Measurements from ENCODE around the gene HOXC6. TPM values are rescaled to one million over a fixed set of nuclear protein-coding genes. Genes with fewer than 3 reads are reported as not detected.
"Not testable (repeated sequence)": the region's sequence is repeated elsewhere in the genome, so short reads cannot be mapped to it uniquely, and the experiment has no call there.

Gene HOXC6
- total and polyA plus RNA-seq, 2 experiments from 2014 or later = not detected

DNA sequence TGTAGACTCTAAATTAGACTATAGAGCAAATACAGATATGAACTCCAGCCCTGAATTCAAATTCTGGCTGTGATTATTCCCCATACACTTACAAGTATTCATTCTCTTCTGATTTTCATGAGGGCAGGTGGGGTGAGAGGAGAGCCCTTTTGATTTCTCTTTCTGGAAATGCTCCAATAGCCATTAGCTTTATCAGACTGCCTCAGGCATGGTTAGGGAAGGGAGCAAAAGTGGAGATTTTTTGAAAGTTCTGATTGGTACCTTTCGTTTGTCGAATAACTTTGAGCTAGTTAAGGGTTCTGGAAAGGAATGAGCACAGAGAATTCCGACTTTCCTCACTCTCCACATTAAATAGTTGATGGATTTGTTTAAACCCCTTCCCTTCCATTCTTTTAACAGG, 12.4 kb downstream of the HOXC6 start:
- H3K27ac ChIP-seq = no peak overlapping the region
- TF ChIP-seq, protein P1, sequence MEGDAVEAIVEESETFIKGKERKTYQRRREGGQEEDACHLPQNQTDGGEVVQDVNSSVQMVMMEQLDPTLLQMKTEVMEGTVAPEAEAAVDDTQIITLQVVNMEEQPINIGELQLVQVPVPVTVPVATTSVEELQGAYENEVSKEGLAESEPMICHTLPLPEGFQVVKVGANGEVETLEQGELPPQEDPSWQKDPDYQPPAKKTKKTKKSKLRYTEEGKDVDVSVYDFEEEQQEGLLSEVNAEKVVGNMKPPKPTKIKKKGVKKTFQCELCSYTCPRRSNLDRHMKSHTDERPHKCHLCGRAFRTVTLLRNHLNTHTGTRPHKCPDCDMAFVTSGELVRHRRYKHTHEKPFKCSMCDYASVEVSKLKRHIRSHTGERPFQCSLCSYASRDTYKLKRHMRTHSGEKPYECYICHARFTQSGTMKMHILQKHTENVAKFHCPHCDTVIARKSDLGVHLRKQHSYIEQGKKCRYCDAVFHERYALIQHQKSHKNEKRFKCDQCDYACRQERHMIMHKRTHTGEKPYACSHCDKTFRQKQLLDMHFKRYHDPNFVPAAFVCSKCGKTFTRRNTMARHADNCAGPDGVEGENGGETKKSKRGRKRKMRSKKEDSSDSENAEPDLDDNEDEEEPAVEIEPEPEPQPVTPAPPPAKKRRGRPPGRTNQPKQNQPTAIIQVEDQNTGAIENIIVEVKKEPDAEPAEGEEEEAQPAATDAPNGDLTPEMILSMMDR (IDR thresholded peaks at IDR 0.05; ENCODE audit: low read depth, low read length) = no peak
- H3K9me3 ChIP-seq (ENCODE audit: low read depth) = no peaks in the 10 kb centered on the region
- no peak for DNase-seq (ENCODE audit: low read depth in 1 of 2, low spot score in 1 of 2)
- no peak overlapping the region for H3K4me3 ChIP-seq
- peaks cover 100% of the 10 kb centered on the region for H3K27me3 ChIP-seq
- no peaks in the 10 kb centered on the region for H3K36me3 ChIP-seq
- no peaks in the 10 kb centered on the region for H3K4me1 ChIP-seq (ENCODE audit: low read depth)

DNA sequence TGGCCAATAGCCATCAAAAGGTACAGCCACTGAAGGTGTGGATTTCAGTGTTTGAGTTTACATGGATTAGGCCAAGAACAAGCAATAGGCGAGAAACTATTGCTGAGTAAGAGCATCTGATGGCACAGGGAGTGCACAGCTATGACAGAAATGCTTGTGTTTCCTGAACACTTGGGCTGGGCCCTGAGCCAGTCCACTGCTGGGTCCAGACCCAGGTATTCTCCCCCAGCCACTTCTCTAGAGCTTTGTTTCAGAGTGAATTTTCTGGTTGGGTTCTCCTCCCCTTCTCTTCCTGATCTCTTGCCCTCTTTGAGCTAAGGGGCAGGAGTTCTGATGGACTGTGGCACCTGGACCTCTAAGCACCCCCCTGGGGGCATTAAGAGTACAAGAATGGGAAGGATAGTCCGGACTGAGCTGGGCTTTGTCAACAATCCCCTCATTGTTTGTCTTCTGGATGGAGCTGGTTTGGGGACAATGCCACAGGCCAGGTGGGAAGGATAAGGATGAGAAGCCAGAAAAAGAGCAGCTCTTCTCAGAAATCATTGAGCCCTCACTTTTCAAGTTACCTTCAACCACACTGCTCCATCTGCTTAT, 13.0 kb downstream of the HOXC6 start:
- Histone ChIP-seq H3K27me3 (peaks cover 100% of the 10 kb centered on the region), H3K4me1 (ENCODE audit: low read depth) (no peaks in the 10 kb centered on the region)

DNA sequence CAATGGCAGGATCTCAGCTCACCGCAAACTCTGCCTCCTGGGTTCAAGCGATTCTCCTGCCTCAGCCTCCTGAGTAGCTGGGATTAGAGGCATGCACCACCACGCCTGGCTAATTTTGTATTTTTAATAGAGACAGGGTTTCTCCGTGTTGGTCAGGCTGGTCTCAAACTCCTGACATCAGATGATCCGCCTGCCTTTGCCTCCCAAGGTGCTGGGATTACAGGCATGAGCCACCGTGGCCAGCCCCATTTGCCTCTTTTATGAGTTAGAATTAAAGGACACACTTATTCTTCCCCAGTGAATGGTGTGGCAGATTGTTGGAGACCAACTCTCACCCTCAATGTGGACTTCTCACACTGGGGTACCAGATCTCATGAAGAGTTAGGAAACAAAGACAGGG, 13.8 kb downstream of the HOXC6 start:
- not testable (repeated sequence) for H3K4me3 ChIP-seq; H3K36me3 ChIP-seq; H3K27ac ChIP-seq; DNase-seq (ENCODE audit: low read depth in 1 of 2, low spot score in 1 of 2); H3K4me1 ChIP-seq (ENCODE audit: low read depth); H3K9me3 ChIP-seq (ENCODE audit: low read depth)
- peaks cover 100% of the 10 kb centered on the region for H3K27me3 ChIP-seq

More for the DNA sequence above, 13.0 kb downstream of the HOXC6 start:
- no peaks in the 10 kb centered on the region for H3K9me3 ChIP-seq (ENCODE audit: low read depth)
- TF ChIP-seq, protein P1 (IDR thresholded peaks at IDR 0.05; ENCODE audit: low read depth, low read length) = no peak
- no peaks in the 10 kb centered on the region for H3K36me3 ChIP-seq
- H3K4me3 ChIP-seq = no peak overlapping the region
- DNase-seq (ENCODE audit: low read depth in 1 of 2, low spot score in 1 of 2) = no peak
- H3K27ac ChIP-seq = no peak overlapping the region

DNA sequence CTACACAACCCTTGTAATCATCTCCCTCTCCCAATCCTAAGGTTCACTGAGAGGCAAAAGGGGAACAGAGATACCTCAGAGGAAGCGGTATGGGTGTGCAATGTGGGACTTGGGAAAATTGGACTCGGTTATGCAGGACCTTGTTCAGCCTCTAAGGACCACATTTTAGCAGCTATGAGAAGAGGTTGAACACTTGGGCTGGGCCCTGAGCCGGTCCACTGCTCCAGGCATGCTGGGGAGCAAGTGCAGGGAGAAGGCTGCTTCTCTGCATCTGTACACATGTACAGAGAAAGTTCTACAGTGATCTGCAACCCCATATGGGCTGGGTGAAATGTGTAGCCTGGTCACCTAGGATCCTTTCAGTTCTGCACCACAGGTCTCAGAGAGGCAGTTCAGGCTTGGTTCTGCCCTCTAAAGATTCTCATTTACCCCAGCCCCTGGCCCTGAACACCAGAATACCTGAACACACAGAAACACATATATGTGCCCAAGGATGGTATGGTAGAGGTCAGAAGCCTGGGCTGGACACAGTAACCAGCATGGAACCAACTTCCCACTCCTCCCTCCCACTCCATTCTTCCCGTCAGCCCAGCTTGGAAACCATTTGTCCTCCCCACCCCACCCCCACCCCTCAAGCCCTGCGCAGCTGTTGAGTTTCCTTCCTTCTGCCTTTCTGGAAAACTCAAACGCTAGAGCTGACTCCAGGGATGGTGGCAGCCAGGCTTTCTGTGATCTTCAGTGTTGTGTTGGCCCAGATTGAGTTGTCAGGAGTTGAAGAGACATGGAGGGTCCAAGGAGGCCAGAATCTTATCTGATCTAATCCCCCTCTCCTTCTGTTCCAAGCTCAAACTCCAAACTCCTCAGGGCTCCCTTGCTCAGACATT, 15.0 kb downstream of the HOXC6 start:
- Histone ChIP-seq H3K27me3 (peaks cover 100% of the 10 kb centered on the region), H3K27ac (no peak overlapping the region), H3K9me3 (ENCODE audit: low read depth) (no peaks in the 10 kb centered on the region), H3K4me3 (no peak overlapping the region), H3K36me3 (no peaks in the 10 kb centered on the region), H3K4me1 (ENCODE audit: low read depth) (no peaks in the 10 kb centered on the region)
- TF ChIP-seq, protein P1 (IDR thresholded peaks at IDR 0.05; ENCODE audit: low read depth, low read length) = no peak
- DNase-seq (ENCODE audit: low read depth in 1 of 2, low spot score in 1 of 2) = no peak

DNA sequence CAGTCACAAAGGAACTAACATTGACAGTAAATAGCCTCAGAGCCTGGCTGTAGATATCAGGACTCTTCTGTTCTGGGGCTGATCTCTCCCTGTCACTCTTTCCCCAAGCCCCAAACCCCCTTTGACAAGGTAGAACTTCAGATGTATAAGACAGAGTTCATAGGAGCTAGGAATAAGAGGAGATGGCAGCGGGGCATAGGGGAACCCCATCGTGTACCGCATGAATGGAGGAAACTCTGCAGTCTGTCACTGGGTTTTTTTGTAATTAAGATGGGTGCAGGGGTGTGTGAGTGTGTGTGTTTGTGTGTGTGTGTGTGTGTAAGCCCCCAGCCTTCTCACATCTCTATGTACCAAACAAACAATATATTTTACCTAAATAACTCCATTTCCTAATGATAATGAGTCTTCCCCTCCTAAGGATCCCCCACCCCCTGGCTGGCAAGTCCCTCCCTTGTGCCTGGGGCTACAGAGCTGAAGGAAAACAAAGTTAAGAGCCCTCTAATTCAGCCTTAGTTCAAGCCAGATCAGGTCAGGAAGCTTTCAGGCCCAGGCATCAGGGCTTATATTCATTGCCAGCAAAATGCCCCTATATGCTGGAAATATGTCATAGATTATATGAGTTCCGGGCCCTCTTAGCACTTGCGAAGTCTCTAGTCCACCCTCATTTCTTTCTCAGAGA, 16.3 kb downstream of the HOXC6 start:
- Histone ChIP-seq H3K36me3 (no peaks in the 10 kb centered on the region), H3K4me3 (no peak overlapping the region), H3K4me1 (ENCODE audit: low read depth) (no peaks in the 10 kb centered on the region), H3K27ac (no peak overlapping the region), H3K27me3 (peaks cover 100% of the 10 kb centered on the region), H3K9me3 (ENCODE audit: low read depth) (no peaks in the 10 kb centered on the region)
- TF ChIP-seq, protein P1 (IDR thresholded peaks at IDR 0.05; ENCODE audit: low read depth, low read length) = no peak
- DNase-seq (ENCODE audit: low read depth in 1 of 2, low spot score in 1 of 2) = no peak

Measured in cardiac muscle cell (in vitro differentiated cells and primary cell).